ENCODE measurements around the gene PPM1A. TPM values are rescaled to one million over a fixed set of nuclear protein-coding genes. Genes with fewer than 3 reads are reported as not detected.
A peak's percentile ranks its signal among the peaks of the same experiment; 100 is the strongest.

Gene PPM1A
- polyA plus RNA-seq, 2 of the 4 experiments (the other 2 are of a cell fraction), result 37.1 to 76.6 TPM

GRCh38 chr14:60251877-60252276, 2.9 kb downstream of the PPM1A start:
- H3K27ac ChIP-seq, result no peak overlapping the region

GRCh38 chr14:60252630-60253029, 3.6 kb downstream of the PPM1A start:
- no peak for TF ChIP-seq HEYL (CRISPR knock-in tag; IDR thresholded peaks at IDR 0.05)
- TF ChIP-seq CTCF (IDR thresholded peaks at IDR 0.05), result no peak
- TF ChIP-seq HDAC2 (IDR thresholded peaks at IDR 0.05), result no peak
- no peak for TF ChIP-seq REST (IDR thresholded peaks at IDR 0.05)
- TF ChIP-seq ATOH8 (CRISPR knock-in tag; IDR thresholded peaks at IDR 0.05; ENCODE audit: low read depth), result no peak
- 85% methylated on average over 2 of the region's 2 CpGs for WGBS (ENCODE audit: missing lambda C conversion rate)
- ChIA-PET CTCF (no interaction called here), POLR2A (no interaction called here)
- Histone ChIP-seq H3K4me2 (peak overlapping the region; percentile 91; the same call in 2 of the 3 replicates), H3K9me3 (no peaks in the 10 kb centered on the region), H3K4me1 (peaks cover 43% of the 10 kb centered on the region), H3K27ac (no peak overlapping the region), H3K4me3 (no peak overlapping the region)
- no peak for FAIRE-seq
- no peak for DNase-seq (ENCODE audit: low read depth in 1 of 2, low spot score in 1 of 2)
- no peak for ATAC-seq

More at GRCh38 chr14:60251877-60252276, 2.9 kb downstream of the PPM1A start:
- WGBS (ENCODE audit: missing lambda C conversion rate), result 20% methylated on average over 1 of the region's 1 CpG
- CTCF ChIA-PET, result interaction anchor here (1.1 to 1.4 kb wide), 2 partner anchors 80 to 98 kb away, joined by 3 read pairs; no protein-coding TSS in a partner anchor
- POLR2A ChIA-PET, result no interaction called here
- no peak for DNase-seq (ENCODE audit: low read depth in 1 of 2, low spot score in 1 of 2)
- FAIRE-seq, result no peak
- H3K4me2 ChIP-seq, result peak overlapping the region; percentile 91
- no peaks in the 10 kb centered on the region for H3K9me3 ChIP-seq
- ATAC-seq, result no peak
- H3K4me1 ChIP-seq, result peaks cover 43% of the 10 kb centered on the region
- peak; percentile 80 for TF ChIP-seq MAFK (IDR thresholded peaks at IDR 0.05; ENCODE audit: partially characterized antibody)
- TF ChIP-seq TP53 (CRISPR knock-in tag; IDR thresholded peaks at IDR 0.05), result no peak
- H3K4me3 ChIP-seq, result no peak overlapping the region

- DNase-seq (ENCODE audit: low read depth in 1 of 2, low spot score in 1 of 2) (no peak), FAIRE-seq (no peak), ATAC-seq (no peak)
- 85% methylated on average over 3 of the region's 3 CpGs for WGBS (ENCODE audit: missing lambda C conversion rate)
- ChIA-PET POLR2A (no interaction called here), CTCF (interaction anchor here (0.6 kb wide), 1 partner anchor 11 kb away, joined by 4 read pairs; no protein-coding TSS in a partner anchor)
- Histone ChIP-seq H3K27ac (no peak overlapping the region), H3K9me3 (no peaks in the 10 kb centered on the region), H3K4me2 (peak overlapping the region; percentile 47), H3K4me3 (no peak overlapping the region), H3K4me1 (peaks cover 43% of the 10 kb centered on the region)
- TF ChIP-seq REST (IDR thresholded peaks at IDR 0.05) (no peak), MYC (IDR thresholded peaks at IDR 0.05; ENCODE audit: borderline replicate concordance, low read length) (no peak), RNF2 (IDR thresholded peaks at IDR 0.05; ENCODE audit: borderline replicate concordance, low read depth) (no peak), E2F6 (IDR thresholded peaks at IDR 0.05; ENCODE audit: borderline replicate concordance, low read depth) (no peak), SMC3 (IDR thresholded peaks at IDR 0.05) (no peak), FOSB (CRISPR knock-in tag; IDR thresholded peaks at IDR 0.05) (no peak), KDM1A (IDR thresholded peaks at IDR 0.05; ENCODE audit: low read depth) (no peak), KDM5A (IDR thresholded peaks at IDR 0.05) (no peak), NPAS2 (CRISPR knock-in tag; IDR thresholded peaks at IDR 0.05; ENCODE audit: borderline replicate concordance) (no peak), USF2 (IDR thresholded peaks at IDR 0.05) (no peak), ZFP36 (IDR thresholded peaks at IDR 0.05; ENCODE audit: borderline replicate concordance, partially characterized antibody) (no peak), ATOH8 (CRISPR knock-in tag; IDR thresholded peaks at IDR 0.05; ENCODE audit: low read depth) (no peak), SREBF2 (IDR thresholded peaks at IDR 0.05) (no peak), HES2 (IDR thresholded peaks at IDR 0.05) (no peak), POLR2AphosphoS2 (conservative IDR thresholded peaks at IDR 0.05; ENCODE audit: low read length) (no peak)
Observed at GRCh38 chr14:60253649-60254048, 4.6 kb downstream of the PPM1A start.

Data from A549 (cell line).